NCI-H510A treated with DMSO at 0.1 percent for 48 hours (cell line): ENCODE measurements around the gene PDE4B.

Experiments used
- DNase-seq: peaks from one replicate; lab custom pipeline; 2025; lab: John Stamatoyannopoulos, UW

The PDE4B gene

DNA sequence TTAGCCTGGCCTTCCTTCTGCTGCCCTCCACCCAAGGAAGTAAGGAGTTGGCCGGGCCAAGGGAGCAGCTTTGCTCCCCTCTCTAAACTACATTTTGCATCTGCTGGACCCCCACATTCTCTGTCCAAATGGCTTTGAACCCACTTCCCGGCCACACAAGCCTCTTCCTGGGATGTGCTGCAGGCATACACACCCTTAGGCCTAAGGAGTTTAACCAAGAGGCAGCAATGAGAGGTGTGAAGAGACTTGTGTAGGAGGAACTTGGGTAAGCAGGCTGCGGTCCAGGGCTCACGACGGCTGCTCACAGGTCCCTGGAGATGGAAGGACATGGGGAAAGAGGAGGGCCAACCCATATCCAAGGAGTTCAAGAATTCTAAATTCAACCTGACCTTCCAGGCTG lies 544.6 kb downstream of the PDE4B start:
- DNase-seq: no peak

DNA sequence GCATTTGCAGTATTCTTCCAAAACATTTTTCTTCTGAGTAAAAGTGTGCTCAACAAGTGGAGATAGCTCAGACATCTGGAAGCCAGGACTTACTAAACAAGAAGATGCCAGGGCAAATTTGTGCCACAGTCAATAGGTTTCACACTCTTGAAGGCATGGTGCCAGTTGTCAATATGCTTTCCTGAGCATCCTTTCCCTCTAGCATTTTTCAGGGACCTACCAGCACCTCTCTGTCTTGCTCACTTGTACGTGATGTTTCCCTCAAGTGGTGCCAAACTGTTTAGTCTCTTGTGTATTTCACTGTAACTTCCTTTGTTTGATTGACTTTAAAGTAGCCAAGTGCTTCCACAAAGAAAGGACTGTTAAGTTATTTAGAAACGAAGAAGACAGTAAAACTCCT lies 547.2 kb downstream of the PDE4B start:
- no peak for DNase-seq

DNA sequence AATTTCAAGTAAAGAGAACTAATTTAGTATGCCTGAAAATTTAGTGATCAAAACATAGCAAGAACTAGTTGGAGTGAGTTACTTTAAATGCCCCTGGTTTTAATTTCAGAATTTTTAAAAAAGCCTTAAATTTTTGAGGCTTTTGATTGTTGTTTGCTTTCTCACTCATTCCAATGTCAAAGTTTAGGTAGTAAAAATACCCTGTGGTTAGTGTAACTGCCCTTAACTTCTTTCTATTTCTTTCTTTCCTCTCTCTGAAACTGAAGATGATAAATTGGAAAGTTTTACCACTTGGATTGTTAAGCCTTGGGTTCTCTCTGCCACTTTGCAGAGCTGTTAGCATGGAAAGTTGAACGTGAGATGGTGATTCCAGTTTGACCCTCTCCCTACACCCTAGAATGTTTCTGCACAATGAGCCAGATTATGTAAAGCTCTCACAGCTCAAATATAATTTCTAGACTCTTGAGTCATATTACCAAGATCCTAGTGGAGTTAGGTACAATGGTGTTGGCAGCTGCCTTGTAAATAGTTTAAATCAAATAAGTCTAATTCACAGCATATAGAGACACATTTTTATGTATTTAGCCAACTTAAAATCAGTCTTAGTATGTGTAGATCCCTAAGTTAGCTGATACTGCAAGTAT lies 548.9 kb downstream of the PDE4B start:
- DNase-seq: no peak

DNA sequence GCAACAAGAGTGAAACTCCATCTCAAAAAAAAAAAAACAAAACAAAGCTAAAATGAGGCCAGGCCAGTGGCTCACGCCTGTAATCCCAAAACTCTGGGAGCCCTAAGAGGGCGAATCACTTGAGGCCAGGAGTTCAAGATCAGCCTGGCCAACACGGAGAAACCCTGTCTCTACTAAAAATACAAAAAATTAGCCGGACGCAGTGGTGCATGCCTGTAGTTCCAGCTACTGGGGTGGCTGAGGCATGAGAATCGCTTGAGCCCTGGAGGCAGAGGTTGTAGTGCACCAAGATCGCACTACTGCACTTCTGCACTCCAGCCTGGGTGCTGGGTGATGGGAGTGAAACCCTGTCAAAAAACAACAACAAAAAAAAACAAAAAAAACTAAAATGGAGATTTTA lies 550.0 kb downstream of the PDE4B start:
- no peak for DNase-seq

DNA sequence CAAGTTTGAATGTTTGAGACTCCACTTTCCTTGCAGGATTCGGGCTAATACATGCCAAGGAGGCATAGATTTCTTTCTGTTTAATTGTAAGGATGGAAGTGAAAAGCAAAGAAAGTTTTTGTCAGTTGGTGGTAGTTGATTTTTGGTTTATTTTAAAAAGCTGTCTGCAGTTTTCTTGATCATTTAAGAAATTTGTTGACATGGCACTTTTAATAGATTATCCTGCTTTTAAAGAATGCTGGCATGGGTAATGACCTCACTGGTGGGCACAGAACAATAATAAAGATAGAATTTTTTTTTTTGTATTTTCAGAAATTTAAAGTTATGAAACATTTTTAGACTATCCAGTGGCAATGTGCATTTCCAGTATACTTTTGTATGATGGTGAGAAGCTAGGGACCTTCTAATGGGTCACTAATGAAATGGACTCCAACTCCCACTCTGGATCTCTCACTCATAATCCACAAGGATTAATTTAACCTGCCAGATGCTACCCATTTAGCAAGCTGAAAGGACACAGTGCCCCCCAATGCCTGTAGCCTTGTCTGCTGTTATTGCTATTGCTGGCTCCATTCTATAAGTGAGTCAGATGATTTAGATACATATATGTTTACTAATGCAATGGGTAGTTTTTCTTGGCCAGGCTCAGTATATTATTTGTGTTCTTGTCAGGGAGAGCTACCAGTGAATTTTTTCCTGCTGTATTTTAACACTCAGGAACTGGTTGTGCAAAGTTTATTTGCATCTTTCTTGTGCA lies 551.1 kb downstream of the PDE4B start:
- no peak for DNase-seq

DNA sequence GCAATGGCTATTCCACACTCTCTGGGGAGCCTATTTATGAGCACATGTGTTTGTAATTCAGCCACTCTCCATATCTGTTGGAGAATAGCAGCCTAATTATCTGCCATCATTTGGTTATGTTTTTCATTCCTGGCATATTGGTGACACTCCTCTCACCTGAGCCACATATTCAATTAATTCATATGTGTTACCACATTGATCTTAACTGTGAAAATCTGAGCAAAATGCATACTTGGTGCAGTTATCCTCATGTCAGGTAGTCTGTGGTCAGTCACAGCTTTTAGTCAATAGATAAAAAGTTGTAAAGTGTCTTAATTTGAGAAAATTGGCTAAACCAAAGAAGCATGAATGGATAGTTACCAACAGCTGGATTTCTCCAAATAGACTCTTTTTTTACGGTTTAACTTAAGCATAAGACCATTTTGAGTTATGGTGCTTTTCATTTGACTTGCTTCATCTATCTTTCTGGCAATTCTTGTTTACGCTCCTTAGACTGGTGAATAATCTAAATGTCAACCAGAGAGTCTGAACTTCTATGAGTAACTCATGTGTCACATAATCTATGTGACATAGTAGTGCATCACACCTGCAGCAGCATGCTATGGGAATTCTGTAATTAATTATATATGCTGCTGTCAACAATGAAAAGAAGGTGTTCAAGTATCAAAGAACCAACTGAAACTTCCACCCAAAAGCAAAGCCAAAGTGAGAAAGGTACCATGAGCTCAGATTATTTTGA lies 553.5 kb downstream of the PDE4B start:
- no peak for DNase-seq

DNA sequence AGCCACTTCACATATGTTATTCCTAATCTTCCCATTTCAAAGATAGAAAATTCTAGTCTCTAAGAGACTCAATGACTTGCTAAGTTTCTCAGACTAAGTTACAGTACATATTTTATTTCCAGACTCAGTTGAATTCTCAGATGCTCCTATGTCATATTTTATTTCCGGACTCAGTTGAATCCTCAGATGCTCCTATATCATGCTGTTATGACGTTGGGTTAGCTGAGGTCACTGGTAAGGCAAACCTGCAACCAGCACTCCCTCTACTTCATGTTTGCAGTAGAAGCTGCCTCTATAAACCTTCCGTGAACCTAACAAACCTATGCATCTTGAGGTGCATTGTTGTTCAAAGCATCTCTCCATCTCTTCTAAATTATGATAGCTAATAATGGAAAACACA lies 554.2 kb downstream of the PDE4B start:
- no peak for DNase-seq

DNA sequence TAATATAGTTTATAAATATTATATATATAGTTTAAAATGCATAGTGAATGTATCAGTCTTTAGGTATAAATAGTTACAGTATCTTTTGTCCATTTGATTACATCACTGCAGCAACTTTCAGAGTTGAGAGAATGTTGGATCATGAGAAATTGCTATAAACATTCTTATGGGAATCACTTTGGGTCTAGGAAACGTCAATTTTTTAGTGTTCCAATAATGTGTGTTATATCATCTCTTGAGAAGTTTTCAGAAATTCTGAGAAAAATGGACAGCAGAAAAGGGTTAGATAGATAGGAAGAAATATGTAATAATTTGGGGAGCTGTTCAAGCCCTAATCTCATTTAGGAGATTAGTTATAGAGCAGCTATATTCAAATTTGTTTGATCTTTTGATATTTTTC lies 556.1 kb downstream of the PDE4B start:
- DNase-seq: no peak

DNA sequence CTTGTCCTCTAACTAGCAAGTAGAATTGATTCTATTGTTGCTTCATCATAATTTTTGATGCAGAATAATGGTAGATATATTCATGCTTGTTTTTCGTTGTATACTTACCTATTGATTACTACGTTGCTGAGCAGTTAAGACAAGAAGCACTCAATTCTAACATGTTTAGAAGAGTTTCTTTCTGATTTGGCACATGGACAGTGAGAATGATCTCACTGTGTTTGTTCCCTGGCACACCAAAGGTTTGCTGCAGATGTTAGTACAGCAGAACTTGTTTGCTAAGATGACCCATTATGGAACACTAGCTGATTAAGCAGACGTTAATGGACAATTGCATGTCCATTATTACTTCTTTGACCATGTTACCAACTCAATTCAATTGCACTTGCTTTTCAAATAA lies 556.5 kb downstream of the PDE4B start:
- no peak for DNase-seq

DNA sequence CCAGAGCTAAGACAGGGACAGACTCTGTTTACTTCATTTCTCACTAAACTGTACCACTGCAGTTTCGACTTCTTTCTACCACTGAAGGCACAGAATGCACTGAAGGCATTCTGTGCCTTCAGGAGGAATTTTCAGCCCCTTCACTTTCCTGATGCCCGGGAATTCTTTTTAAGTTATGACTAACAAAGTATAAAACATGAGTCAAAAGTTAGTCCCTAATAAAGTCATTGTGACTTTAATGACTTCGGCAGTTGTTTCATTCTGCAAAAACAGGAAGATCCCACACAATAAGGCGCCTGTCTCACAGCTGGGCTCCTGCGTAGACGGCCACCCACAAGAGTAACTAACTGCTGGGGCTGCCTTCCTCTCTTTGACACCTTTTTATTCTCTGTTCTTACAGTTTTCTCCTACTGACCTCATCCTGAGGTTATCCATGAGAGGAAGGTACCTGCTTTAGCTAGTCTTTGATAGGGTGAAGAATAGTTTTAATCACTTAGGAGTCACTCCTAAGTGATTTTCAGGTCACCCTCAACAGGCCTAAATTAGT lies 557.4 kb downstream of the PDE4B start:
- no peak for DNase-seq

DNA sequence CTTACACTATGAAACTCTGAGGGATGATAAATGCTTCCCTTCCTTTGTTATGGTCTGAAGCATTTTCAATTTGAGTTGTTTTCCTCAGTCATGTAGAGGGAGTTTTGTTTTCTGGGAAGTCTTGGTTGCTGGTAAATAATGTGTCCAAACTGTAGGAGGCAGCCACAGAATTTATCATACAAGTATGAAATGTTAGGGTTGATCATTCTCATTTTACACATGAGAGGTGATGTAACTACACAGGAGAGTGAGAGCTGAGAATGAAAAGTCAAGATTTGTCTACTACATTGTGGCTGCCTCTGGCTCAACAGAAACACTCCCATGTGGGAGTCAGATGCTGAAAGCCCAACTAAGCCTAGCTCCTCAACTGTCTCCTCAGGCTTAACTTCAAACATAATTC lies 558.8 kb downstream of the PDE4B start:
- DNase-seq: no peak

DNA sequence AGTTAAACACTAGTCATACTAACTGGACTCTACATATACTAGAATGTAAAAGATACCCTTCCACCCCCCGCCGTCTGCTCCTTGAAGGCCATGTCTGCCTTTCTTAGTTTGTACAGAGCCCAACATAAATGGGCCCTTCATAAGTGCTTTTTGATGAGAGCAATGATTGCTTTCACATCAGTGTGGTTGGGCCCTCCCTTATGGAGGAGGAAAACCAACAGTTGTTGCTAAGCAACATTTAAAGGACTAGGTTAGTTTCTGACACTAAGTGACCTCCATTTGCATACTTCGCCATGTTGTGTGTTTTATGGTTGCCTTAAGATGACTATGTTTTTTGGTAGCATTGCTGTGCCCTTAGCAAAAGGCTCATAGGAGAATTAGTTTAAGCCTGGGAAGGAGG lies 559.2 kb downstream of the PDE4B start:
- peak; percentile 21 for DNase-seq

DNA sequence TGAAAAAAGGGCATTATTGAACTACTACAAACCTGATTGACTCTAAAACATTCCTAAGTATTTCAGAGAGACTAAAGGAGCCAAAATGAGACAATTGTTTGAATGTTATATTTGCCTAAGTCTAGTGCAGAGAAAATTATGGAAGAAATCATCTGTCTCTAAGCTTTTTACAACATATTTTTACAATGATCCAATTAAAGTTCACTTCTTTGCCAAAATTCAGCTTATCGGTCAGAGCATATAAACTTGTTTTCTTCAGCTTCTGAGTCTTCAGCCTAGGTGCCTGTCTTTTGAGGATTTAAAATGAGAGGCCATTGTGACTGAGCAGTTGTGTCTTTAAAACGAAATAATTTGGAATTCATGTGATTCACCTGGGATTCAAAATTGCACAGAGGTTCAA lies 560.1 kb downstream of the PDE4B start:
- no peak for DNase-seq

DNA sequence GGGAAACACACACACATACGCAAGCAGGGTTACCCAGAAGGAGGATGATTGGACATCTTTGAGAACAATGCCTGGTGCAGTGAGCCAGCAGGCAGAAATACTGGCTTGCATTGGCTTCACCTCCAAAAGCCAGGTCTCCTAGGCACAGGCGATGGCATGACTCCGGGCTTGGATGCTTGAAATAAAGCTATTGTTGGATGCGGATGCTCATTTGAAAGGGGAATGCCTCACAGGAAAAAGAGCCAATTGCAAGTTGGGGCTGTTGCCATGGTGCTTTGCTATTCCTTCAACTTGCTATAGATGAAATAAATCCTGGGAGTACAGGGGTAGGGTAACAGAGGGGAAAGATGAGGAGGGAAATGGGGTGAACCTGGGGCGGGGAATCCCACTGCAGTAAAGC lies 560.6 kb downstream of the PDE4B start:
- no peak for DNase-seq

DNA sequence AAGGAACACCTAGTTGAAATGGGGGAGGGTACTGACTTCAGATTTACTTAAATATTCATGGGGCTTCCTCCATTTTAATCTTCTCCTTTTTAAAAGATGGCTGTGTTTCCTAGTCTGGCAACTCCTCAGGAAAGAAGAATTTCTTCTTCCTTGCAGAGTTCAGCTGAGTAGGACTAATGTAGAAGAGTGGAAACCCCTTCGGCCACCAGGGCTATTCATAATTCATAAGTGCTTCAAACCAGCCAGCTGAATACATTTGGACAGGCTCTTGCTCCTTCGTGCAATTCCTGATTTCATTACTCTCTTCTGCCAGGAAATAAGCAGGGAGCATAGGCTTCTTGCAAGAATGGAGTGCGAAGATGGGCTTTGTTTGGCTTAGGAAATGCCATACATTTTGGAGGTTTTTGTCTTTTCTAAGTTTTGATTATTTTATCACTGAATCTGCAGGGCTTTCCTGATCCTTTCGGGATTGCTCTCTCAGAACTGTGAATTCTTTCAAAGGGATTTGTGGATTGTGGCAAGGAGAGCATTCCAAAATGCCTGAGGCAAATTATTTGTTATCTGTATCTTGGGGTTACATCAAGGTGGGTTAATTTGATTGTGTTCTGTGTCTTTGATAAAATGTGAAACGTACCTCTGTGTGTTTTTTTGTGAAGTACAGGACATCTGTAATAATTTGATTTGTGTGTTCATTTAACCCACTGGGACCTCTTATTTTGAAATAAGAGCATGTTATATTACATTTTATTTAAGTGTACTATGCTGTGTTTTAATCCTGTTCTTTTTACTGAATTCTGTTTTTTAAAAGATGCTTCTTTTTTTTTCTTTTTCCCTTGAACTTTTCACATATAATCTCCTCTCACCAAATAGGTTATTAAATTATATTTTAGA lies 561.9 kb downstream of the PDE4B start:
- DNase-seq: no peak

DNA sequence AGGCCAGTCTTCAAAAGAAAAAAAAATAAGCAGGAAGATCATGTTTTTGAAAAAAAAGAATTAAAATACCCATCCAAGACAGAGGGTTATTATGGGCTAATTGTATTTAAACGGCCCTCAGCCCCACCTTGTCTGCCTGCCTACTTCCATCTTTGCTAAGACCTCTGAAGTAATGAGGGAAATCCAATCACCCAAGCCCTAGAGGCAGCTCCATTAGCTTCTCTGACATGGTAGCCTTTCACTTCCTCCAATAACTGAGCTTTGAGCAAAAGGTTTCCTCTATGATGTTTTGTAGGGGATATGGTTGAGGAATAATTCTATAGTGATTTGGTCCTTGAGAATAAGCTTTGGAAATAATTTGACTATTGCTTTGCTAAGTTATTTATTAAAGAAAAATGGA lies 563.1 kb downstream of the PDE4B start:
- no peak for DNase-seq

DNA sequence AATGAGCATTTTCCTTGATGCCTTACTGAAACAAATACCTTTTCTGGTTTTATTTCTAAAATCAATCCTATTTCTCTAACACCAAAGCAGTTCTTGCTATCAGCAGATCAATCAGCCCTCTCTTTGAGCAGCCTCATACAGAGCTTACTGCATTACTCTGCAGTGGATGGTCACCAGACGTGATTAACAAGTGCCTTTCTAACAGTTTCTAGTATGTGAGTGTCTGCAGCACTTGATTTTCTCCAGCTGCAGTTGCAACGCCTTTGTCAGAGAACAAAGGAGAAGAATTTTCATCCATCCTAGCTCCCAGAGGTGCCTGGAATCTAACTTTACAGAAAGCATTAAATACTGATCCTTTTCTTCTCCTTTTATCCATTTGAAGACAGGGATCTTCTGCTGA lies 563.9 kb downstream of the PDE4B start:
- no peak for DNase-seq

DNA sequence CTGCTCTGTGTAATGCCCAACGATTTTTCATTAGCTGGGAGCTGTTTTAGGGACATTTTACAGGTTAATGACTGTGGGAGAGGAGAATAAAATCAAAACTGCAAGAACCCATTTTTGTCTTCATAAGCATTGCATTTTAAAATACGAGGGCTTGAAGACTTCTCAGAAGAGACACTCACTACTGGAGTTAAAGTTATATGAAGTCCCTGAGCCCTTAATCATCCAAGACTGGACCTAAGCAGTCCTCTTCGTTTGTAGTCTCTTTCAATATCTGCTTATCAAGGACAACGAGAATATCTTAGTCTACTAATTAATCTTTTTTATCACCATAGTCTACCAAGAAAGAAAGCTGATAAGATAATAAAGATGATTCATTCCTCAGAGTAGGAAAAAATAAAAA lies 564.3 kb downstream of the PDE4B start:
- no peak for DNase-seq

DNA sequence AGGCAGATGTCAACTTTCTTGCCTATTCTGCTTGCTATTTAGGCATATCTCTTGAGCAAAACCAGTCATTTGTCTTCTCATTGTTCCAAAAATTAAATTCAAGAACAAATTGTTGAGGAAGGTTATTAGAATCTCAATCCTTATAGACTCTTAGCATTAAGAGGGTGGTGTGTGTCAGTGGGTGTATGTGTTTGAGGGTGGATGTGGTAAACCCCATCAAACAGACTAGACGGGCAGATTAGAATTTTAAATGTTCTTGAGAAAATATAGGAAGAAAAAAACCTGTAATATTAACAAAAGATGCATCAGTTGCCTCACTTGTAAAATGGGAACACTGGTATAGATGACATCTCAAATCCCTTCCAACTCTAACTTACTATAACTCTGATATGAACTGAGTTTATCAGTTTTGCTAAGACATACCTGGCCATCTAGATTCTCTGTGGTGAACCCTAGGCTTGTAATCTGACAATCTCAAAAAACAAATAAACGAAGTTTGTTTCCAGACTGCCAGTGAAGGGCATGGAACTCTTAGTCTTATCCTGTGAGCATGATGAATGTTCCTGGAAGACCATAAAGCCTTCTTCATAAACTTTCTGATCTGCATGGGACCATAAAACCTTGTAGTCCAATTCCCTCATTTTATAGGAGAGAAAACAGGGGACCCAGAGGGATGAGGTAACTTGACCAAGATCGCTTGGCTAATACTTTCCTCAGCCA lies 564.9 kb downstream of the PDE4B start:
- DNase-seq: no peak

DNA sequence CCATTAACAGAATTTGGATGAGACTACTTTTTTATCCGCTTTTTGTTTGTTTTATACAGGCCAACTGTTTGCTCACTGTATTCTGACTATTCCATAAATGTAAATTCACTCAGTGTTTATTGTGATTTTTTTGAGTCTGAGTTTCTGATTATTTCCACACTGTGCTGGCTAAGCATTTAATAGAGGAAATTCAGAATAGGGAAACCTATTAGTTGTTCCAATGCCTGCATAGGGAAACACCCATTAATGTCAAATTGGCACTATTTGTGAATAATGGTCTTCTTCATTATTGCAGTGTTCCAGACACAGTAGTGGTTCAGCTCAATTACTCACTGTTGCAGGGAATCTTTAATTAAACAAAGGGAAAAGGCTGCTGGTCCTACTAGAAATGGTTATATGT lies 566.6 kb downstream of the PDE4B start:
- DNase-seq: no peak

DNA sequence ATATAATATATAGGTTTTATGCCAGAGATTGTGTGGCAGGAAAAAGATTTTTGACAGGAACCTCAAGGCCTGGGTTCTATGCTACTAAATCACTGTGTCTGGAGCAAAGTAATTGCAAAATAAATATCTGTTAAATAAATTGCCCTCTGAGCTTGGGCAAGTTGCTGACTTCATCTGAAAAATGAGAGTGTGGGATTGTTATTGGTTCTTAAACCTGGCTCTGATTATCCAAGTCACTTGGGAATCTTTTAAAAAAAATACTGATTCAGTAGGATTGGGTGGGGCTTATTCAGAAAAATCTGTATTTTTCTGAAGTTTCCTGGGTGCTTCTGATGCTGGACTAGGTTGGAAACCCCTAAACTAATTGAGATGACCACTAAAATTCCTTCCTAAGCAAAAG lies 567.1 kb downstream of the PDE4B start:
- no peak for DNase-seq
